Renal cortical epithelial cell (primary cell): ENCODE results near the gene HNRNPR. TPM values are rescaled to one million over a fixed set of nuclear protein-coding genes. Genes with fewer than 3 reads are reported as not detected.
"Not testable (repeated sequence)": the region's sequence is repeated elsewhere in the genome, so short reads cannot be mapped to it uniquely, and the experiment has no call there.

ENCODE experiments used
- DNase-seq: peaks from one replicate; pipeline ENCODE4 v3.0.0-alpha.2; 2011; ENCODE audit warnings: low read depth
- total RNA-seq: library from RNA; depleted of rRNA; stranded (reverse); fragments of >200 nt; gene quantifications from 2 replicates; pipeline ENCODE4 v1.2.3, GENCODE V29; 2014

HNRNPR gene
- total RNA-seq, 1 donor from 2014 or later: 131 TPM

DNA sequence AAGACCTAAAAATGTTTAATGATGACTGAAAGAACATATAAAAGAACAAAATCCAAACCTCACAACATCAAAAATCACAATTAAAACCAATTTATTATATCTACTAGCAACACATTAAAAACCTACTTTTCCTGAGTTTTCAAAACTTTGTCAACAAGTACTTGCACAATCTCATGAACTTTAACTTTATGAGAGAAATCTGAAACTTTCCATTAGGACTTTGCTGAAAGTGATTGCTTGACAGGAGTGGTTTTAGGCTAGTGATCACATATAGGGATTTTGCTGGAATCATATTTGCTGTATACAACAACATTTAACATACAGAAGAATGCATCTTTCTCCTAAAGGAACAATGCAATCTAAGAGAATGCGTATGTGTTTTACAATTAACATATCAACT lies 13.2 kb downstream of the HNRNPR start:
- no peak for DNase-seq

DNA sequence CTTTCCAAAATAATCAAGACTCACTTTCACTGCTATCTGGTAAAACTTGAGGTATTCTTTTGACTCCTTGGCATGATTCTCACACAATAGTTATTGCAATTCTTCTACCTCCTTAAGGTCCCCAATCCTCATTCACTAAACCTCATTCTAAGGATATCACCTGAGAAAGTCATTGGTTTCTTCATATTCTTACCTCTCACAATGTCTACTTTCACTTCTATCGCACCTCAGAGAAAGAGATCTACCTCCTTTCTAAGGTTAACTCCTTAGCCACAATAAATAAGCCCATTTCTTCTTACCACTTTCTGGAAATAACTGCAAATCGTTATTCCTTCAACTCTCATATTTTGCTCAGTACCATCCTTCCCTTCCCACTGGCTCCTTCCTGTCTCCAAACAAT lies 18.7 kb downstream of the HNRNPR start:
- no peak for DNase-seq

DNA sequence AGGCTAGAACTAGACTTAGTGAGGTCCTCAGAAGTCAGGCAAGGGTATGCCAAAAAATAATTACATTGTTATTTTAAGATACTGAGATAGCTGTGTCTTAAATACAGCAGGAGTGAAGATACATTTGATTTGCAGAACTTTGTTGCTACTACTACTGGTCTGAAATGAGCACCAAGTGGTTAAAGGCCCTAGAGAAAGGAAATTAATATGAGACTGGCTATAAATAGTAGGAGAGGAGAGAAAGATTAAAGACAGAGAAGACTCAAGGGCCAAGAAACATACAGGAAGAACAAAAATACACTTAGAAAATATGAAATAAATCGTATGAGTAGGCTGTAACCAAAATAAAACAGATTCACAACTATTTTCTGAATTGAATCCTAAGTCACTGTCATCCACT lies 21.3 kb downstream of the HNRNPR start:
- DNase-seq: no peak

DNA sequence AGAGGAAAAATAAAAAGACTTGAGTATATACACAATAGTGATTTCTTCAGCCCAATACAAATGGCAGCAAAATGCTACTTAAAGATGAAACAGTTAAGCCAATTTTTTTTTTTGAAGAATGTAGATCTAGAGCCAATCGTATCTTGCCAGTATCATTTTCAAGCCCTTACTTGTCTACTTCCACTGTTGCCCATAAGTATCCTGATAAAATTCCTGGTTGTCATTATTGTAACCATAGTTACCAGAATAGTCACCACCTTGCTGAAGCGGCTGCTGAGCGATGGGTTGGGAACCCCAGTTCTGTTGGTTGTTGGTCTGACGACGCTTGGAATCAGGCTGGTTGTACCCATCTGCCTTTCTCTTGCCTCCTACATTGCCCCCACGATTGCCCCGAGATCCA lies 33.8 kb downstream of the HNRNPR start:
- not testable (repeated sequence) for DNase-seq

DNA sequence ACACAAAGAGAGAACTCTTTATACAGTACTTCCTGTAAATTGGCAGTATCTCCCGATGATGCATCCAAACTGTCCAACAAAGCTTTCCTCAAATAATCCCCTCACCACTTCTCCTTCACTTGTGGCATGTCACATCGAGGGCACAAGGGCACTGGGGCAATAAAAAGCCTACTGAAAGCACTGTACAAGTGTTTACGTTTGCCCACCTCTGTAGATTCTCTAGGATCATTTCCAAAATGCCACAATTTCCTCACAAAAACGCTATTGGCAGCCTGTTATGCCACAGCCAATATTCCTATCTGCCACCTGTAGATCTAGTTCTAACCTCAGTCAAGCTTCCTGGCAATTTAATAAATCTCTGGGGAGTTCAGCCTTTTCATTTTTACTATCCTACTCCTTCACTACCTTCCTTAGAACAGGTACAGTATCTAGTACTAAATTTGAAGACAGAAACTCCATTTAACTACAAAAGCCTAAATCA lies 39.9 kb downstream of the HNRNPR start:
- no peak for DNase-seq

DNA sequence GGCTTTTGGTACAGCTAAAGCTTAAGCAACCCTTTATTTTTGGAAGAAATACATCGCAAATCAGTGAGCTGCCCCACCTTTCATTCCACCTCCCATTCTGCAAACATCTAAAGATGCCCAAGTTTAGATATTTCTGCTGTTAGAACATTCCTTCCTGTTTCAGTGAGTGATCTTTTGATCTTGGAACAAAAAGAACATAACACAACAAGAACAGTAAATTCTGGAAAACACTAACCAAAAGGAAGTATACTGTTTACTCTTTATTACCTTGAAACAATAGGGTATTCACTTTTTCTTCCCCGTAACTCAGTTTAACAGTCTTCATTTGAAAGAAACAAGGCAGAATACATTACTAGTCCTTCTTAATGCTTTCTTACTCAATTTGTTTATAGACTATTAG lies 40.6 kb downstream of the HNRNPR start:
- no peak for DNase-seq

DNA sequence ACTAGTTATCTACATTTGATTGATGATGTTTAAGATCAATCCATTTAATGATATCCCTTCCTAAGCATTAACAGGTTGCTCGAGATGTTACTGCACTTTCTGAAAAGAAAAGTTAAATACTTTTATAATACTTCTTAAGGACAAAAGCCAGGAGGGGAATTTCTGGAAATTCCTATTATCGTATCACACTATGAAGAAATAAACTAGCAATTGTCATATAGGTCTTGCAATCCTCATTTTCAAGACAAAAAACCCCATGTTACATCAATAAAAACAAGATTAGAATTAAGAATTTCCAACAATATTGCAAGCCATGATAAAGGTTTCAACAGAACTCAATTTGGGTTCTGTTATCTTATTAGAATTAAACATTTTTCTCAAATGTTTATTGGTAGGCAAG lies 47.2 kb downstream of the HNRNPR start:
- no peak for DNase-seq

DNA sequence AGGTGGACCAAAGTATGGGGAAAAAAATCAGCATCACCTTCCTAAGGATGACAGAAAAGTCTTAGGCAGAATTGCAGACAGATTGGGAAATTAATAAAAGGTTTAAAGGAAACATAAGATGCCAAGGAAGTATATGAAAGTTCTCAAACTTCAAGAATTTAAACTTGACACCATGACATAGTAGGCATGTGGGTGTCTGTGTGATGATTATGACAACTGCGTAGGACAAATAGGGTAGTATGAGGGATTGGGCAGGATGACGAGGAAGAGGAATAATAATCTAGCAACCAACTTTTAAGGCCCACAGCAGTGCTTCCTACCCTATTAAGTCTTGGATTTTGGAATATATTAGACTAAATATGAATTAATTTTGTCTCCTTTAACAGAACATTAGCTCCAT lies 52.4 kb downstream of the HNRNPR start:
- DNase-seq: no peak

DNA sequence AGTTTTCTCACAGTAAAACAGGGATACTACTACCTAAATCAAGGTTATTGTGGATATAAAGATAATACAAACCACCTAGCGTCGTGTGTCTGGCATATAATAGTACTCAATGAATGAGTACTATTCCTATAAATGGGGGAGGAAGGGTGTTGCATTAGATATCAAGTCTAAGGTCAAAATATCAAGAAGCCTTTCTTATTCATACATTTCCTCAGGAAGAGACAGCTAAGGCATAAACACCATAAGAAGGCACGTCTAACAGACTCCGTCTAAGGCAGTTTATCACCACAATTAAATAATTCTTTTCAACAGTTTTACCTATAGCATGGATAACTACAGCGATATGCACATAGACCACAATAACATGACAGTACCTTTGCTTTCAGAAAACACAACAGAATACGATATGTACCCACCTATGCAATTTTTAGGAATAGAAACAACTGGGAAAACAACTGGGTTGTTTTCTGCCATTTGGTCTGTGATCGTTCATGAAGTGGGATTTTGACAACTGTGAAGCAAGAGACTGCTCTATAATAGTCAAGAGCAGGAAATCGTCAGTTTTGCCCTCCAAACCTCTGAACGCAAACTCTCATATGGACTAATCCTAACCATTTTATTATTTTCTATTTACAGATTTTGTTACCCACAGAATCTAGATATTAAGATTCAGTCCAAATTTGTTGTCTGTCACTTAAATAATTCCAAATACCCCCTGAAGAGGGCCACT lies 53.1 kb downstream of the HNRNPR start:
- no peak for DNase-seq

DNA sequence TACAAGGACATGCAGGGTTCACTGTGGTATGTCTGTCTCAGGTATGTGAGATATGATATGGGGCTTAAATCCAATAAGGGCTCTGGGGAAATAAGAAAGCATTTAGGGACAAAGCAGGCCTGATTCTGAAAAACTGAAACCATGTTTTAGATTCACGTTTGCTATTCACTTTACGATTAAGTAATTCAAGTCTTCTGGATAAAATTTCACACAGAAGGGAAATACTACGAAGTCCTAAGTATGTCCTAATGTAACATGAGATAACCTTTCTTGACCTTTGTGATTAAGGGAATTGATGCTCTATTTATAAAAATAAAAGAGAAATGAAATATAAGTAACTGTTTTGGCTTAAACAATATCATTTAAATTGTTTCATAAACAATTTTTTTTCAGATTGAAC lies 55.4 kb downstream of the HNRNPR start:
- no peak for DNase-seq

DNA sequence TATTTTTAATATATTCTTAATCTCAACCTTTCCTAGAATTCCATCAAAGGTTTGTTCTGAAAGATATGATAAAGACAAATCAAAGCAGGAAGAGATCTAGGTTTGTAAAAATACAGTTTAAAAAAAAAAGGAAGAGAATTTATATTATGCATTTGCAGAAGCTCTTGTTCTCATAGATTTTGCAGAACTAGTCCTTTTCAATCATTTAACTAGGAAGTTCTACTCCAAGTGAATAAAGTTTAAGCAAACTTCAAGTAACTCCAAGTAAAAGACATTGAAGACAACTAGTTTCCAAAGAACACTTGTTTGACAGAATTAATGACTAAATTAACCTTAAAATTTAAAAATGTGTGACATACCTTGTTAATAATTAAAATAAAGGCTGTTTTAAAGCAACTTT lies 55.9 kb downstream of the HNRNPR start:
- no peak for DNase-seq

DNA sequence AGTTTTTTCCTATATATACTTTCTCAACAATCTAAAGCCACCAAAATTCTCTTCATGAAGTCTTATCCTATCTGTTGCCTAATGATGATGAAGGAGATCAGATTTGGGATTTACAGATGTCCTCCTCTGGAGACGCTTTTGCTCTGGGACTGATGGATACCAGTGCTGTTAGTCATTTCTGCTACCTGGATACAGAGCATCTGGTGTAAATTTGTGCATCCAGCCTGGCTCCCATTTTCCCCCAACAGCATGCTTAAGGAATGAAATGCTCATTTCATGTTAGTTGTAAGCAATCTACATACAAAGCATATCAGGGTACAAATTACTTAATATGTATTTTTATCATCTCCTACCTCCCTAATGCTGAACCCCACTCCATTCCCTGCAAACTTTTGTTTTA lies 57.7 kb downstream of the HNRNPR start:
- no peak for DNase-seq

DNA sequence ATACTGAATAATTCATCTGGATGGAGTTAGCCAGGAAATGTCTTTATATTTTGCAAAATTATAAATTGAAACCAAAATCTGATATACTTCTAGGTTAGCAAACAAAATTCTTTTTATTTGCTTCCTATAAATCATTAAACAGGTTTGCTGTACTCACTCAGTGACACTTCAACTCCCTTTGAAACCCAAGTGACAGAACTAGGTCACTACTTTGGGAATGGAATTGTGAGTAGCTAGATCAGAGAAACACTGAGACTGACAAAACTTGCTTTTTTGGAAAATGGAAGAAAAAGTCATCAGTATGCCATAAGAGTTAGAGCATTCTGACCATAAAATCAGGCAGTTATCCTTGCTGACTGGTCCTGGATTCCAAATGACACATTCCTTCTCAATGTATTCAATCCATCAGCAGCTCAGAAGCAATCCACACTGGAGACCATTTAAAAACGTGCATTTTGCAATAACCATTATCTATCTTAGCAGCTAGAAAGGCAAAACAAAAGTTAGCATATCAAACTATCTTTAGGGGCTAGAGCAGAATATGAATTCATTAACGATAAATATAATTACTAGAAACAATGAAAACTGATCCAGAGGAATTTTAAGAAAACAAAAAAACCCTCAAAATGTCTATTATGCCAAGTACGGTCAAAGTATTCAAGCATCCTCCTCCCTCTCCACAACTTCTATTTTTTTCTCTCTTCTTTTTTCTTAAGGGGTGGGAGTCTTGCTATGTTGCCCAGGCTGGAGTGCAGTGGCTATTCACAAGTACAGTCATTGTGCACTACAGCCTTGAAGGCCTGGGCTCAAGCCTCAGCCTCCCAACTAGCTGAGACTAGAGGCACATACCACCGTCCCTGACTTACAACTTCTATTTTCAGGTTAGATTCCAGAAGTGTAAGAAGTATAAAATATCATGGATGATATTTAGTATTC lies 60.1 kb downstream of the HNRNPR start:
- DNase-seq: peak; percentile 42

DNA sequence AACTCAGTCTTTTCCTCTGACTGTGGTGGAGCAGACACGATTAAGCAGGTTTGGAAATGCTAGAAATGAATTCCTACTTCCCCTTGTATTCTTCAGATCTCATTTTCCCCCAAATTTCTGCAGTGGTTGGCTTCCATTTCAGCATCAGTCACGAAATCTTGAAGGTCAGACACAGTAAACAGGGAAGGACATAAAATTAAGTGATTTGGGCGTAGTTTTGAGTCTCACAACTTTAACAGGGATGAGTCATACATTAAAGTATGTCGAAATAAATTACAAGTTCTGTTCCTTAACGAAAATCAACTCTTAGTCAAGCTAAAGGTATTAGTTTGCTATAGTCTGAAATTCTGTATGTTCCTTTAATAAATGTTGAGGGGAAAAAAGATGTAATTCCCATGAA lies 61.1 kb downstream of the HNRNPR start:
- peak; percentile 89 for DNase-seq

DNA sequence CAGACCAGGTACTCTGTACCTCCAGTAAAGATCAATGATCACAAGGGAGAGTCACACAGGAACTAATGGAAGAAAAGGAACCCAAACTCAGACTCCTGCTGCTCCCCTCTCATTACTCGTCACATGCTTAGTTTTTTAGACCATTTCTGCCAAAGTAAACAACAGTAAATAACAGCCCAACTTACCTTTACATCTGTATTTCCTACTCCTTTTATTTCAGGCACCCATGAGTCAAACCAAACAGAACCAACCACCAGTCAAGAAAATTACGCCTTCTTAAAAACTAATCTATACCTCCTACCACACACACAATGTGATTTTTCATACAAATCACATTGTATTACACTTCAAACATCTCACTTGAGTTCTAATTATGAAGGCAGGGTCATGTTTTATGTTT lies 65.4 kb downstream of the HNRNPR start:
- DNase-seq: peak; percentile 8

DNA sequence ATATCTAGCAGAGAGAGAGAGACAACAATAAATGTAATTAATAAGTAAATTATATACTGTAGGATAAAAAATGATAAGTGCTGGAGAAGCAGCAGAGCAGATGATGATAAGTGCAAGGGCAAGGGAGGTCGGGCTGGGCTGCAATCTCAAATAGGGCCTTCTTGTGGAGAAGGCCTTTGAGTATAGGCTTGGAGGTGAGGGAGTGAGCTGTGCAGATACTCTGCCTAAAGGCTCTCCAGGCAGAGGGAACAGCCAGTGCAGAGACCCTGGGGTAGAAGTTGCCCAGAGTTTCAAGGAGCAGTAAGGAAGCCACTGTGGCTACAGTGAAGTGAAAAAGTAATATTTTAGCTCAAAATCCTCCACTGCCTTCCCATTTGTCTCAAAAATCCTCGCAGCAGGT lies 67.6 kb downstream of the HNRNPR start:
- DNase-seq: no peak

DNA sequence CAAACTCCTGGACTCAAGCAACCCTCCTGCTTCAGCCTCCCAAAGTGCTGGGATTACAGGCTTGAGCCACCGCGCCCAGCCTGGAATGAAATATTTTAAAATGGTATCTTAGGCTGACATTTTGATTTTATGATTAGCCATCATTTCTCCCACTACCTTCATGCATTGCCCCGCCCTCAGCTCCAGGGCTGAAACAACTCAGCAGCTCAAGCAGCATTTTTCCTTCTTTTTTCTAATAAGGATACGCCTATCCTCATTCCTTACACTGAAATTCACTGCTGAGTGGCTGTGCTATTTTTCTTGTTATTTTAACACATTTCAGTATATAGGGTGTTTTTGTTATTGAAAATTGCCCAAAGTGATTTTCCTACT lies 70.0 kb downstream of the HNRNPR start:
- DNase-seq: no peak

DNA sequence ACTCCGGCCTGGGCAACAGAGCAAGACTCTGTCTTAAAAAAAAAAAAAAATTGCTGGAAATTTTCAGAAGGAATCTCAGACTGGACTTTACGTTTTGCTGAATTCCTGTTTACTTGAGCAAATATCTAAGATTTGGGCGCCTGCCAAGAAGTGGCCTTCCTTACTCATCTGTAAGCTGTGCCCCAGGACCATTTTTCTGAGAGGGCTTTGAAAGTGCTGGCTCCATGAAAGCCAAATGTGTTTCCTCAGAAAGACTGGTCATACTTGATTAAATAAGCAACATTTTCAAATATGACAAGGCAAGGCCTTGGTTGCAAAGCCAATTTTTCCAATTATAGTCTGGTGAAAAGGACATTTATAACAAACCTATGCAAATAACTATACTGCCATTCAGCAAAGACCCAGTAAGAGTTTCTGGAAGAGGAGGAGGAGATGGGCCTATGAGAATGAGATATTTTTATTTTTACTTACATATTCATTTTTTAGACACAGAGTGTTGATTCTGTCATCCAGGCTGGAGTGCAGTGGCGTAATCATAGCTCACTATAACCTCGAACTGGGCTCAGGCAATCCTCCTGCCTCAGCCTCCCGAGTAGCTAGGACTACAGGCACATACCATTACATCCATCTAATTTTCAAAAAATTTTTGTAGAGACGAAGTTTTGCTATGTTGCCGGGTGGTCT lies 70.5 kb downstream of the HNRNPR start:
- DNase-seq: peak; percentile 55

DNA sequence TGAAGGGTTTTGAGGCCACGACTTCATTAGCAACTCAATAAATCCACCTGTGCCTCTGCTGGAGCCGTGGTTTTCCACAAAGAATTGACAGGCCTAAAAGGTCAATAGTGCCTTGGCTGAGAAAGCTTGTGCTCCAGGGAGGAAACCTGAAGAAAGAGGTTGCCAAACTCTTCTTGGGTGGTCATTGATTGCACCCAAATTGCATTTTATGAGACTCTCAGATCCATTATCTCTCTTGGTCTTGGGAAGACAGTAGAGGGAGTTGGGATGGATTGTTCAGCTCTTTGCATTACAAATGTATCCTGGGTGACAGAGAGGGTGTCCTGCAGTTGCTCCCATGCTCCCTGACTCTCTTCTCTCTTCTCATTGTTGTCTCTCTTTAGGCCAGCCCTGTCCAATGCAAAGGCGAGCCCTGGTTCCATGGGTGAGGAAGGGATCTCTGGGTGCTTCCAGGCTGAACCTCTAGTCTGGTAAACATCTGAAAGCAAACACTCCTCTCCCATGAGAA lies 80.7 kb downstream of the HNRNPR start:
- DNase-seq: no peak

DNA sequence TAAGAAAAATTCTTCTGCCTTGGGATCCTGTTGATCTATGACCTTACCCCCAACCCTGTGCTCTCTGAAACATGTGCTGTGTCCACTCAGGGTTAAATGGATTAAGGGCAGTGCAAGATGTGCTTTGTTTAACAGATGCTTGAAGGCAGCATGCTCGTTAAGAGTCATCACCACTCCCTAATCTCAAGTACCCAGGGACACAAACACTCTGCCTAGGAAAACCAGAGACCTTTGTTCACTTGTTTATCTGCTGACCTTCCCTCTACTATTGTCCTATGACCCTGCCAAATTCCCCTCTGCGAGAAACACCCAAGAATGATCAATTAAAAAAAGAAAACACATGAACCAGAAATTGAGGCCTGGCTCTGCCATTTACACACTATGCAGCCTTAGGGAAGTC lies 86.0 kb downstream of the HNRNPR start:
- DNase-seq: not testable (repeated sequence)

DNA sequence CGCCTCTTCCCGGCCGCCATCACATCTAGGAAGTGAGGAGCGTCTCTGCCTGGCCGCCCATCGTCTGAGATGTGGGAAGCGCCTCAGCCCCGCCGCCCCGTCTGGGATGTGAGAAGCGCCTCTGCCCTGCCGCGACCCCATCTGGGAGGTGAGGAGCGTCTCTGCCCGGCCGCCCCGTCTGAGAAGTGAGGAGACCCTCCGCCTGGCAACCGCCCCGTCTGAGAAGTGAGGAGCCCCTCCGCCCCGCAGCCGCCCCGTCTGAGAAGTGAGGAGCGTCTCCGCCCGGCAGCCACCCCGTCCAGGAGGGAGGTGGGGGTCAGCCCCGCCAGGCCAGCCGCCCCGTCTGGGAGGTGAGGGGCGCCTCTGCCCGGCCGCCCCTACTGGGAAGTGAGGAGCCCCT lies 86.7 kb downstream of the HNRNPR start:
- not testable (repeated sequence) for DNase-seq
